Lower leg skin (tissue), 4 donors: ENCODE results near the gene IL11. TPM values are rescaled to one million over a fixed set of nuclear protein-coding genes. Genes with fewer than 3 reads are reported as not detected.

Source experiments
- DNase-seq, 2 donors: peaks; one replicate each; pipeline ENCODE4 v3.0.0-alpha.2; 2019; ENCODE audit warnings: low spot score in 2 of 2
- H3K4me3 ChIP-seq: fragments of 200-600 bp; sonication (generic); 2 replicates; pipeline ENCODE4 v1.5.1; 2017; ENCODE audit warnings: mild to moderate bottlenecking, low read depth; ENCODE audit not compliant: poor library complexity, severe bottlenecking
- CTCF ChIP-seq, 3 donors: fragments of 450-650 bp; IDR thresholded peaks; one replicate each; pipeline ENCODE4 v1.5.1; 2016; ENCODE audit warnings: antibody characterized with exemption in 3 of 3, mild to moderate bottlenecking in 3 of 3, moderate library complexity in 2 of 3
- POLR2A ChIP-seq, 2 donors: fragments of 450-650 bp; IDR thresholded peaks; one replicate each; pipeline ENCODE4 v1.6.1; 2016 to 2017; ENCODE audit warnings: antibody characterized with exemption in 2 of 2, mild to moderate bottlenecking in 1 of 2, moderate library complexity in 1 of 2
- WGBS, 2 donors: methylation state at CpG; one replicate each; pipeline ENCODE4 v1.1.5; 2018; 5-methylcytosine and 5-hydroxymethylcytosine counted together
- intact Hi-C: fragments of 100-400 bp; cut with DNase I; formaldehyde crosslinking; loops from one replicate; pipeline ENCODE4 v1.15.0; 2023; ENCODE audit warnings: low total_unique reads
- total RNA-seq, 4 donors: library from RNA; depleted of rRNA; stranded (reverse); fragments of >200 nt; gene quantifications; one replicate each; pipeline ENCODE4 v1.1.0, GENCODE V29; 2016

Gene IL11
- total RNA-seq, 4 donors from 2014 or later, result 0.23 to 0.68 (median 0.46) TPM; not detected in 1

GRCh38 chr19:55392820-55393761 is 22.8 kb upstream of the IL11 start:
- DNase-seq, result no peak
- intact Hi-C loops, result no loop called here
- no peak overlapping the region for H3K4me3 ChIP-seq
- TF ChIP-seq POLR2A (IDR thresholded peaks at IDR 0.05), result no peak
- TF ChIP-seq CTCF (IDR thresholded peaks at IDR 0.05), result no peak
- WGBS, 2 donors, result 73 to 75% methylated on average over 18 of the region's 18 CpGs

- WGBS, 2 donors, result 76 to 79% methylated on average over 18 of the region's 18 CpGs
- no peak overlapping the region for H3K4me3 ChIP-seq
- intact Hi-C loops, result no loop called here
- TF ChIP-seq CTCF (IDR thresholded peaks at IDR 0.05) (no peak), POLR2A (IDR thresholded peaks at IDR 0.05) (no peak)
- DNase-seq, result no peak
Observed at GRCh38 chr19:55391702-55392615, 21.7 kb upstream of the IL11 start.

GRCh38 chr19:55391191-55391670 is 21.0 kb upstream of the IL11 start:
- TF ChIP-seq POLR2A (IDR thresholded peaks at IDR 0.05) (no peak), CTCF (IDR thresholded peaks at IDR 0.05) (no peak)
- H3K4me3 ChIP-seq, result no peak overlapping the region
- DNase-seq, result no peak
- intact Hi-C loops, result no loop called here
- WGBS, 2 donors, result 76 to 83% methylated on average over 10 to 12 of the region's 12 CpGs

GRCh38 chr19:55390461-55390880 is 20.2 kb upstream of the IL11 start:
- no peak overlapping the region for H3K4me3 ChIP-seq
- intact Hi-C loops, result no loop called here
- no peak for DNase-seq
- no peak for TF ChIP-seq POLR2A (IDR thresholded peaks at IDR 0.05)
- TF ChIP-seq CTCF (IDR thresholded peaks at IDR 0.05), result no peak
- 75 to 78% methylated on average over 7 of the region's 7 CpGs for WGBS, 2 donors

- intact Hi-C loops, result no loop called here
- TF ChIP-seq CTCF (IDR thresholded peaks at IDR 0.05) (no peak), POLR2A (IDR thresholded peaks at IDR 0.05) (no peak)
- no peak overlapping the region for H3K4me3 ChIP-seq
- no peak for DNase-seq
- WGBS, 2 donors, result 81 to 86% methylated on average over 20 to 21 of the region's 21 CpGs
Observed at GRCh38 chr19:55389386-55390317, 19.4 kb upstream of the IL11 start.
